ENCODE results near the gene PAPPA.

The PAPPA gene

DNA sequence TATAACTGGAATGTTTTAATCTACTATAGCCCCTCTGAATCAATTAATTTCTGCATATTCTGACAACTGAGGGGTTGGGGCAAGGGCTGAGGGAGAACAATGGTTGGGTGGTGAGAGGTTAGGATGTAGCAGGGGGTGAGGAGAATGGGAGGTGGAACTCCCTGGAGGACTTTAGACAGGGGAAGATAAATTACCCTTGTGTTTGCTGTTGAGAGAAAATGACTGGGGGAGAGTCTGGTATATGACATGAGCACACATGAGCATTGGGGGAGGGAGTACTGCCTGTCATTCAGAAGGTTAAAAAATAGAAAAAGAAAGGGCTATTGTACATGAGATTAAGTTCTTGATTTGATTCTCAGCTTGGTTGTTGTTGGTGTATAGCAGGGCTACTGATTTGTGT, 37.2 kb upstream of the PAPPA start:
- no peak overlapping the region for H3K4me3 ChIP-seq (ENCODE audit: low read depth, low read length)
- TF ChIP-seq MYC (IDR thresholded peaks at IDR 0.05; ENCODE audit: low read depth, low read length) (no peak), POLR2A (IDR thresholded peaks at IDR 0.05; ENCODE audit: extremely low read depth, insufficient read length) (no peak)
- TF ChIP-seq, protein P1, sequence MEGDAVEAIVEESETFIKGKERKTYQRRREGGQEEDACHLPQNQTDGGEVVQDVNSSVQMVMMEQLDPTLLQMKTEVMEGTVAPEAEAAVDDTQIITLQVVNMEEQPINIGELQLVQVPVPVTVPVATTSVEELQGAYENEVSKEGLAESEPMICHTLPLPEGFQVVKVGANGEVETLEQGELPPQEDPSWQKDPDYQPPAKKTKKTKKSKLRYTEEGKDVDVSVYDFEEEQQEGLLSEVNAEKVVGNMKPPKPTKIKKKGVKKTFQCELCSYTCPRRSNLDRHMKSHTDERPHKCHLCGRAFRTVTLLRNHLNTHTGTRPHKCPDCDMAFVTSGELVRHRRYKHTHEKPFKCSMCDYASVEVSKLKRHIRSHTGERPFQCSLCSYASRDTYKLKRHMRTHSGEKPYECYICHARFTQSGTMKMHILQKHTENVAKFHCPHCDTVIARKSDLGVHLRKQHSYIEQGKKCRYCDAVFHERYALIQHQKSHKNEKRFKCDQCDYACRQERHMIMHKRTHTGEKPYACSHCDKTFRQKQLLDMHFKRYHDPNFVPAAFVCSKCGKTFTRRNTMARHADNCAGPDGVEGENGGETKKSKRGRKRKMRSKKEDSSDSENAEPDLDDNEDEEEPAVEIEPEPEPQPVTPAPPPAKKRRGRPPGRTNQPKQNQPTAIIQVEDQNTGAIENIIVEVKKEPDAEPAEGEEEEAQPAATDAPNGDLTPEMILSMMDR (IDR thresholded peaks at IDR 0.05; ENCODE audit: low read depth, low read length) = no peak
- no peak for DNase-seq (ENCODE audit: low read depth)

DNA sequence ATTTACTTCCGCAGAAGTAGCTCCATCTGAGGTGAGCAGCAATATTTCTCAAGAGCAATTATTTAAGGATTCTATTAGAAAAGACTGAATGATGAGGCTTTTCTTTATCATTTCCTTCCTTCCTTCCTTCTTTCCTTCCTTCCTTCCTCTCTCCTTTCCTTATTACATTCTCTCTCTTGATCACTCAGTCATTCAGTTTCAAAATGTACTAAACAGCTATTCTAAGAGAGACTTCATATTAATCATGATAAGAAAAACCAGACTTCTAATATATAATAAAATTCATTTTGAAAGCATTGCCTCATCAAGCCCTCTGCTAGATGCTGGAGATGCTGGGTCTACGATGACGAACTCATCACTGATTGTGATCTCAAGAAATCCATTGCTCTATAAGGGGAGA, 30.4 kb upstream of the PAPPA start:
- TF ChIP-seq POLR2A (IDR thresholded peaks at IDR 0.05; ENCODE audit: extremely low read depth, insufficient read length) (no peak), MYC (IDR thresholded peaks at IDR 0.05; ENCODE audit: low read depth, low read length) (no peak)
- TF ChIP-seq, protein P2, sequence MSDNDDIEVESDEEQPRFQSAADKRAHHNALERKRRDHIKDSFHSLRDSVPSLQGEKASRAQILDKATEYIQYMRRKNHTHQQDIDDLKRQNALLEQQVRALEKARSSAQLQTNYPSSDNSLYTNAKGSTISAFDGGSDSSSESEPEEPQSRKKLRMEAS (IDR thresholded peaks at IDR 0.05; ENCODE audit: low read depth, low read length) = no peak
- TF ChIP-seq, protein P1 (IDR thresholded peaks at IDR 0.05; ENCODE audit: low read depth, low read length) = no peak
- H3K4me3 ChIP-seq (ENCODE audit: low read depth, low read length) = no peak overlapping the region
- no peak for DNase-seq (ENCODE audit: low read depth)

DNA sequence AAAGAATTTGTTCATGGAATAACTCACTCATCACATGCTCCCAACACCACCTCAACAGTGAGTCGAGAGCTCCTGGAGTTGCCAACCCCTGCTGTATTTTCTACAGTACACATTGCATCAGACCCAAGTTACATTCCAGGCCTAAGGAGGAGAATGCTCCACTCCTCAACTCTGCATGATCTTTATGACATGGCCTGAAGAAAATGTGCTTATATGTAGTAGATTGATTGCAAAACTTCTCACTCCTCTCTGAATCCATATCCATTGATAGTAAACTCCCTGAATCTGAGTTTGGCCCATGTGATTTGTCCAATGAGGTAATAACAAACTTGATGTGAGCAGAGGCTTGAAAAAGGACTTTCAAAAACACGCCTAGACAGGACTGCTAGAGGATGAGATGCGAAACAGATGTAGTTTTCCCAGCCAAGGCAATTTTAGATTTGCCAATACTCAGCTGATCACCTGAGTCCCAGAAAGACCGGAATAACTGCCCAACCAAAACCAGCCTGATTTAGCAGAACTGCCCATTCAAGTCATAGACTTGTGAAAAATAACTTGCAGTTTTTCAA, 29.0 kb upstream of the PAPPA start:
- no peak for DNase-seq (ENCODE audit: low read depth)
- TF ChIP-seq, protein P2 (IDR thresholded peaks at IDR 0.05; ENCODE audit: low read depth, low read length) = no peak
- TF ChIP-seq MYC (IDR thresholded peaks at IDR 0.05; ENCODE audit: low read depth, low read length) = no peak
- TF ChIP-seq POLR2A (IDR thresholded peaks at IDR 0.05; ENCODE audit: extremely low read depth, insufficient read length) = no peak
- TF ChIP-seq, protein P1 (IDR thresholded peaks at IDR 0.05; ENCODE audit: low read depth, low read length) = no peak
- no peak overlapping the region for H3K4me3 ChIP-seq (ENCODE audit: low read depth, low read length)

DNA sequence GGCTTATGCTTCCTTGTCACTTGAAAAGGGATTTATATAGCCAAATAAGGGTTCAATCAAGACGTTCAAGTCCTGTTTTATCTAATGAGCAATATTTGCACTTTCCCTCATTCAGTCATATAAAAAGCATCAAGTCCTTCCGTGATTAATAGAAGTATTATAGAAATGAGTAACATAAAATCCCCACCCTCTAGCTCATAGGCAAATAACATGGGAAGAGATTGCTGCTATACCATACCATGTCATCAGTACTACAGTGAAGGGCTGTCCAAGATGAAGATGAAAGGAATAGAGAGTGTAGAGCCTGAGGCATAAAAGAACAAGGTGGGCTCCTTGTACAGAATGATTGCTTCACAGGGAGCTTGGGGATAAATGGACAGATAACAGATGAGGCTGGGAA, 20.4 kb upstream of the PAPPA start:
- H3K4me3 ChIP-seq (ENCODE audit: low read depth, low read length) = no peak overlapping the region
- DNase-seq (ENCODE audit: low read depth) = no peak
- no peak for TF ChIP-seq POLR2A (IDR thresholded peaks at IDR 0.05; ENCODE audit: extremely low read depth, insufficient read length)
- no peak for TF ChIP-seq MYC (IDR thresholded peaks at IDR 0.05; ENCODE audit: low read depth, low read length)
- TF ChIP-seq, protein P1 (IDR thresholded peaks at IDR 0.05; ENCODE audit: low read depth, low read length) = no peak
- TF ChIP-seq, protein P2 (IDR thresholded peaks at IDR 0.05; ENCODE audit: low read depth, low read length) = no peak

DNA sequence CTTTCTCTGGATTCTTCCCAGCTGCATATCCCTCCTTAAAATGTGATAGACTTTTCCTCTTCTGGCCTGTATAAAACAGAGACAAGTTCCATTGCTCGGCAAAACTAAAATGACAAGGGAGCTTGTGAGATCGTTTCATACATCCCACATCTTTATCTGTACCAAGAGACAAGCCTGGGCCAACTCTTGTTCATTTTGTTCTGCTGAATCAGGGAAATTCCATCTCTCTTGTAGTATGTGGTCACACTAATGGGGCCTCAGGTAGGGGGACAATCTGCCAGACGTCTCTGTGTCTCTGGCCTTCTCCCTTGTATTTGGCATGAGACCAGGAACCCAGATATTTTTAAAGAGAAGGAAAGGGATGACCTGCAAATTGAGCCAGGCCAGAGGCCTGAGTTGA, 18.6 kb upstream of the PAPPA start:
- TF ChIP-seq POLR2A (IDR thresholded peaks at IDR 0.05; ENCODE audit: extremely low read depth, insufficient read length) (no peak), MYC (IDR thresholded peaks at IDR 0.05; ENCODE audit: low read depth, low read length) (no peak)
- TF ChIP-seq, protein P2 (IDR thresholded peaks at IDR 0.05; ENCODE audit: low read depth, low read length) = no peak
- TF ChIP-seq, protein P1 (IDR thresholded peaks at IDR 0.05; ENCODE audit: low read depth, low read length) = no peak
- no peak for DNase-seq (ENCODE audit: low read depth)
- H3K4me3 ChIP-seq (ENCODE audit: low read depth, low read length) = no peak overlapping the region

DNA sequence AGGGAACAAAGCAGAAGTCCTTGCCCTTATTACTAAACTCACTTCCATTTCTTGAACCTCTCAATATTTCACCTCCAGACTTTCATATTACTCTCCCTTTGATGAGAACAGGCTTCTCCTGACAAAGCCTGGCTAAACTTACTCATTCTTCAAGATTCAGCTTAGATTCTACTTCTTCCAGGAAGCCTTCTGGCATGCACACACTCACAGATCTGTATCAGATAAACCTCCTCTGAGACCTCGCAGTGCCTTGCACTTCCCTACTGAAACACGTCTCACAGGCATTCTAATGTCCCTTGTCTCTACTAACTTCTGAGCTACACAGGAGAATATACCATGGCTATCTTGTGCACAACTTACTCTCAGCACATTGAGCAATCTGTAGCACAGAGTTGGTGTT, 16.6 kb upstream of the PAPPA start:
- no peak for TF ChIP-seq MYC (IDR thresholded peaks at IDR 0.05; ENCODE audit: low read depth, low read length)
- TF ChIP-seq, protein P1 (IDR thresholded peaks at IDR 0.05; ENCODE audit: low read depth, low read length) = no peak
- TF ChIP-seq, protein P2 (IDR thresholded peaks at IDR 0.05; ENCODE audit: low read depth, low read length) = no peak
- no peak for TF ChIP-seq POLR2A (IDR thresholded peaks at IDR 0.05; ENCODE audit: extremely low read depth, insufficient read length)
- H3K4me3 ChIP-seq (ENCODE audit: low read depth, low read length) = no peak overlapping the region
- no peak for DNase-seq (ENCODE audit: low read depth)
